ENCODE results near the gene ZFY. TPM values are rescaled to one million over a fixed set of nuclear protein-coding genes. Genes with fewer than 3 reads are reported as not detected.

ZFY gene
- total and polyA plus RNA-seq, 2 of the 8 experiments (the other 6 are each of a cell fraction or from before 2014, with no cell fraction given), result 1.5 to 8.9 TPM

DNA sequence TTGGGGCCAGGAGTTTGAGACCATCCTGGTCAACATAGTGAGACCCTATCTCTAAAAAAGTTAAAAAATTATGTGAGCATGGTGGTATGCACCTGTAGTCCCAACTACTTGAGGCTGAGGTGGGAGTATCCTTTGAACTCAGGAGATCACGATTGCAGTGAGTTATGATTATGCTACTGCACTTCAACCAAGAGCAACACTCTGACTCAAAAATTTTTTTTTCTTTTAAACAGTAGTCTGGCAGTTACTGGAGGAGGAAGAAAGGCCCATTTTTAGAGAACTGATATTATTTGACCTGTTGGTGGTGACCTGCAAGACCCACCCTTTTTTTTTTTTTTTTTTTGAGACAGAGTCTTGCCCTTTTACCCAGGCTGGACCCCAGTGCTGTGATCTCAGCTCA lies 29.6 kb downstream of the ZFY start:
- H3K4me1 ChIP-seq (replicated peaks in 1 of 4; ENCODE audit: control insufficient read depth in 3 of 4, insufficient read depth in 4 of 4, low read length in 3 of 4), result no peaks in the 10 kb centered on the region
- no peak overlapping the region for H2BK15ac ChIP-seq (ENCODE audit: low read length)
- H3K56ac ChIP-seq (replicated peaks; ENCODE audit: insufficient read length, low read depth, low read length), result no peak overlapping the region
- H3K14ac ChIP-seq (ENCODE audit: insufficient read length), result no peak overlapping the region
- no peak overlapping the region for H2AK5ac ChIP-seq (ENCODE audit: low read depth, low read length)
- H3K18ac ChIP-seq (ENCODE audit: extremely low read depth, low read length), result no peak overlapping the region
- no peak overlapping the region for H3K27ac ChIP-seq (ENCODE audit: low read depth, low read length)
- no peak overlapping the region for H2BK120ac ChIP-seq (replicated peaks; ENCODE audit: low read depth, low read length)
- H3K4me3 ChIP-seq (ENCODE audit: extremely low read depth in 1 of 4, insufficient read depth in 2 of 4, low read depth in 3 of 4, low read length in 4 of 4), result no peak overlapping the region
- peaks cover 0 to 8% of the 10 kb centered on the region in 2 experiments; a peak in 1 of 4 replicates for H3K79me2 ChIP-seq (ENCODE audit: control insufficient read depth in 1 of 2, insufficient read depth in 2 of 2, low read length in 2 of 2)
- no peak overlapping the region for H3K9ac ChIP-seq (replicated peaks in 1 of 4; ENCODE audit: extremely low read depth in 1 of 4, low read depth in 3 of 4, low read length in 3 of 4)
- H3K27me3 ChIP-seq (replicated peaks in 1 of 4; ENCODE audit: control insufficient read depth in 3 of 4, extremely low read depth in 1 of 4, insufficient read depth in 3 of 4, low read length in 3 of 4), result no peaks in the 10 kb centered on the region
- H2BK20ac ChIP-seq (ENCODE audit: low read length), result no peak overlapping the region
- peaks cover 2 to 5% (median 3%) of the 10 kb centered on the region in 4 experiments; a peak in 5 of 8 replicates for H3K36me3 ChIP-seq (ENCODE audit: control insufficient read depth in 2 of 4, insufficient read depth in 4 of 4, low read length in 3 of 4)
- H4K20me1 ChIP-seq (replicated peaks in 1 of 2; ENCODE audit: control insufficient read depth in 1 of 2, insufficient read depth in 2 of 2, low read length in 2 of 2), result no peaks in the 10 kb centered on the region
- H2AFZ ChIP-seq (ENCODE audit: low read length), result no peak overlapping the region
- ChIA-PET POLR2A (ENCODE audit: partially characterized antibody) (no interaction called here), CTCF (ENCODE audit: partially characterized antibody) (no interaction called here)
- no peak overlapping the region for H2BK5ac ChIP-seq (ENCODE audit: low read depth, low read length)
- H4K8ac ChIP-seq (ENCODE audit: extremely low read depth, insufficient read depth, low read length), result no peak overlapping the region
- no peak overlapping the region for H2BK12ac ChIP-seq (ENCODE audit: low read depth, low read length)
- FAIRE-seq (no peak), DNase-seq (ENCODE audit: low read depth in 1 of 2, low spot score in 2 of 2) (no peak)
- no peak overlapping the region for H4K5ac ChIP-seq (ENCODE audit: insufficient read length, low read depth, low read length)
- no peak overlapping the region for H4K91ac ChIP-seq (replicated peaks; ENCODE audit: insufficient read length, low read length)
- H3K23me2 ChIP-seq (ENCODE audit: low read depth, low read length), result no peaks in the 10 kb centered on the region
- H3K79me1 ChIP-seq (ENCODE audit: low read depth, low read length), result no peaks in the 10 kb centered on the region
- H3K4ac ChIP-seq (replicated peaks; ENCODE audit: insufficient read length, low read depth, low read length), result no peak overlapping the region
- no peak overlapping the region for H3K4me2 ChIP-seq (ENCODE audit: insufficient read depth in 1 of 2, low read depth in 2 of 2, low read length in 2 of 2)
- no peak overlapping the region for H3K23ac ChIP-seq (ENCODE audit: insufficient read length)
- TF ChIP-seq CHD1 (IDR thresholded peaks at IDR 0.05; ENCODE audit: low read depth, low read length) (no peak), NANOG (IDR thresholded peaks at IDR 0.05; ENCODE audit: insufficient read depth, low read depth, low read length, poor library complexity, severe bottlenecking) (no peak), POU5F1 (IDR thresholded peaks at IDR 0.05; ENCODE audit: low read depth, low read length) (no peak), SP2 (IDR thresholded peaks at IDR 0.05; ENCODE audit: low read length) (no peak), EZH2 (IDR thresholded peaks at IDR 0.05; ENCODE audit: low read depth, low read length, severe bottlenecking) (no peak), TCF12 (IDR thresholded peaks at IDR 0.05; ENCODE audit: low read depth, low read length) (no peak), GABPA (IDR thresholded peaks at IDR 0.05; ENCODE audit: borderline replicate concordance, insufficient read depth, low read length) (no peak), FOSL1 (IDR thresholded peaks at IDR 0.05; ENCODE audit: insufficient read depth, low read depth, low read length) (no peak), RFX5 (IDR thresholded peaks at IDR 0.05; ENCODE audit: borderline replicate concordance, low read depth, low read length) (no peak), CHD2 (IDR thresholded peaks at IDR 0.05; ENCODE audit: low read length) (no peak), NRF1 (IDR thresholded peaks at IDR 0.05; ENCODE audit: low read depth, low read length) (no peak)
- 92% methylated on average over 1 of the region's 1 CpG; no CpG with 5 or more reads in 1 of the 2 experiments for WGBS, 2 experiments (ENCODE audit: extremely low coverage in 1 of 2, insufficient coverage in 1 of 2, insufficient read length in 1 of 2, insufficient replicate concordance in 2 of 2, low coverage in 1 of 2, low lambda C conversion rate in 2 of 2, missing lambda C conversion rate in 1 of 2)
- no peaks in the 10 kb centered on the region for H3K9me3 ChIP-seq (ENCODE audit: insufficient read depth in 2 of 2, low read depth in 1 of 2, low read length in 1 of 2)

Data from H1 (cell line).